ENCODE data around the gene SH3GL1.

SH3GL1 gene

DNA sequence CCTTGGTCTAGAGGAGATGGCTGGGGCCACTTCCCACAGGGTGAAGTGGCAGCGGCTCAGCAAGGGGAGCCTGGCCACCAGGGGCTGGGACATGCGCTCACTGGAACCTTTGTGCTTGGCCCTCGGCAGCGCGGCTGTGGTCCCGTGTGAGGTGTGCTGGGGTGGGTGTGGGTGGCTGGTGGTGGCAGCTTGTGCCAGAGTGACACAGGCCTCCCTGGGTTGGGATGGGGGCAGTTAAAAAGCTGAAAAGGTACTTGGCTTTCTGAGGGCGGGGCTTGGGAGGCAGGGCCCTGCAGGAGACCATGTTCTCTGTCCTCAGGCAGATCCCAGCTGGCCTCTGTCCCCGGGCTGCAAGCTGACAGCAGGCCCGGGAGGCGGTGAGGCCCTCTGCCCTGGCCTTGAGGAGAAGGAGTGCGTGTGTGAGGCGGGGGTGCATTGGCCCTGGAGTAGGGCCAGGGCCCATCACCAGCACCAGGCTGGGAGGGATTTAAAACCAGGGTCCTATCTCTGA is 39.7 kb downstream of the SH3GL1 start:
- Histone ChIP-seq H4K20me1 (ENCODE audit: insufficient read depth, low read length) (no peaks in the 10 kb centered on the region), H3K36me3 (ENCODE audit: insufficient read depth, low read length) (peaks cover 56% of the 10 kb centered on the region), H3K9ac (ENCODE audit: low read length) (no peak overlapping the region), H3F3A (ENCODE audit: insufficient read depth, low read length) (no peaks in the 10 kb centered on the region), H3K9me2 (ENCODE audit: low read depth, low read length) (no peaks in the 10 kb centered on the region), H3K27me3 (ENCODE audit: insufficient read depth, low read length) (no peaks in the 10 kb centered on the region), H3K27ac (ENCODE audit: low read depth, low read length, poor library complexity, severe bottlenecking) (no peak overlapping the region), H3K79me2 (ENCODE audit: insufficient read depth, low read length) (no peaks in the 10 kb centered on the region), H3K4me3 (ENCODE audit: low read depth, low read length, poor library complexity, severe bottlenecking) (no peak overlapping the region), H3K4me2 (ENCODE audit: low read length) (no peak overlapping the region), H3K4me1 (ENCODE audit: insufficient read depth, low read length, severe bottlenecking) (no peaks in the 10 kb centered on the region), H3K9me3 (ENCODE audit: low read length) (no peaks in the 10 kb centered on the region), H2AFZ (ENCODE audit: low read length) (no peak overlapping the region)
- TF ChIP-seq, protein P1, sequence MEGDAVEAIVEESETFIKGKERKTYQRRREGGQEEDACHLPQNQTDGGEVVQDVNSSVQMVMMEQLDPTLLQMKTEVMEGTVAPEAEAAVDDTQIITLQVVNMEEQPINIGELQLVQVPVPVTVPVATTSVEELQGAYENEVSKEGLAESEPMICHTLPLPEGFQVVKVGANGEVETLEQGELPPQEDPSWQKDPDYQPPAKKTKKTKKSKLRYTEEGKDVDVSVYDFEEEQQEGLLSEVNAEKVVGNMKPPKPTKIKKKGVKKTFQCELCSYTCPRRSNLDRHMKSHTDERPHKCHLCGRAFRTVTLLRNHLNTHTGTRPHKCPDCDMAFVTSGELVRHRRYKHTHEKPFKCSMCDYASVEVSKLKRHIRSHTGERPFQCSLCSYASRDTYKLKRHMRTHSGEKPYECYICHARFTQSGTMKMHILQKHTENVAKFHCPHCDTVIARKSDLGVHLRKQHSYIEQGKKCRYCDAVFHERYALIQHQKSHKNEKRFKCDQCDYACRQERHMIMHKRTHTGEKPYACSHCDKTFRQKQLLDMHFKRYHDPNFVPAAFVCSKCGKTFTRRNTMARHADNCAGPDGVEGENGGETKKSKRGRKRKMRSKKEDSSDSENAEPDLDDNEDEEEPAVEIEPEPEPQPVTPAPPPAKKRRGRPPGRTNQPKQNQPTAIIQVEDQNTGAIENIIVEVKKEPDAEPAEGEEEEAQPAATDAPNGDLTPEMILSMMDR (IDR thresholded peaks at IDR 0.05; ENCODE audit: low read length): no peak
- TF ChIP-seq EZH2 (IDR thresholded peaks at IDR 0.05; ENCODE audit: borderline replicate concordance, low read length): no peak

DNA sequence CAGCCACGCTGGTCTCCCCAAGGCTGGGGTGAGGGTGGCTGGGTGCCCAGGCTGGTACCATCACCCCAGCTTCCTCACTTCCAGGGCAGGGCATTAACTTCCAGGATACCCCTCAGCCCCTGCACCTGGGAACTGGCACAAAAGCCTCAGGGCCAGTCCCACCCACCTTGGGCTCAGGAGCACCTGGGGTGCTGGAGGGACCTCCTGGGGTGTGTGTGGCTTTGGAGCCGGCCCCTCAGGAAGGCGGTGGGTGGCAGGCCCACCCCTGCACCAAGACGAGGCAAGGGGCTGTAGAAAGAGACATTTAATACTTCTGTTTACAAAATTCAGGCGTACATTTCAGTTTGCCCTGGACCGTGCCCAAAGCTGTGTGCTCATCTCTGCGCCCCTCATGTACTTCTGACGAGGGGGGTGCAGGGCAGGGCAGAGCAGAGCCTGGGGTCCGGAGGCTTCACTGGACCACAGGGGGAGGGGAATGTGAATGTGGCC is 40.2 kb downstream of the SH3GL1 start:
- H3K9me3 ChIP-seq (ENCODE audit: low read length): no peaks in the 10 kb centered on the region
- H3K79me2 ChIP-seq (ENCODE audit: insufficient read depth, low read length): no peaks in the 10 kb centered on the region
- H3F3A ChIP-seq (ENCODE audit: insufficient read depth, low read length): no peaks in the 10 kb centered on the region
- no peaks in the 10 kb centered on the region for H4K20me1 ChIP-seq (ENCODE audit: insufficient read depth, low read length)
- no peak overlapping the region for H3K4me3 ChIP-seq (ENCODE audit: low read depth, low read length, poor library complexity, severe bottlenecking)
- TF ChIP-seq, protein P1 (IDR thresholded peaks at IDR 0.05; ENCODE audit: low read length): no peak
- no peak for TF ChIP-seq EZH2 (IDR thresholded peaks at IDR 0.05; ENCODE audit: borderline replicate concordance, low read length)
- H3K36me3 ChIP-seq (ENCODE audit: insufficient read depth, low read length): peaks cover 51% of the 10 kb centered on the region
- H3K27me3 ChIP-seq (ENCODE audit: insufficient read depth, low read length): no peaks in the 10 kb centered on the region
- no peaks in the 10 kb centered on the region for H3K4me1 ChIP-seq (ENCODE audit: insufficient read depth, low read length, severe bottlenecking)
- H3K4me2 ChIP-seq (ENCODE audit: low read length): no peak overlapping the region
- H2AFZ ChIP-seq (ENCODE audit: low read length): no peak overlapping the region
- no peak overlapping the region for H3K27ac ChIP-seq (ENCODE audit: low read depth, low read length, poor library complexity, severe bottlenecking)
- H3K9me2 ChIP-seq (ENCODE audit: low read depth, low read length): no peaks in the 10 kb centered on the region
- no peak overlapping the region for H3K9ac ChIP-seq (ENCODE audit: low read length)

DNA sequence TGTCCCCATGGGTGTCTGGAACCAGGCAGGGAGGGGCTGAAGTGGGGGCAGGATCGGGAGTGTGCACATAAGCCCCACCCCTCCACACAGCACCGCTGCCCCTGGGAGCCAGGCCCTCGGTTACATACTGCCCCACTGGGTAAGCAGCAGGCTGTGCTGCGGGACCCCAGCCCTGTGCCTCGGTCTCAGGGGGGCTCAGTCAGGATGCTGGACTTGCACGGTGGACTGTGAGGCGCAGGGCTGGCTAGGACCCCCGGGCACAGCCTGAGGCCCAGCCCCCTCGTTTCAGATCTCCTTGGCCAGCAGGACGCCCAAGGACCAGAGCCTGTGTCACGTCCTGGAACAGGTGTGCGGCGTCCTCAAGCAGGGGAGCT is 40.7 kb downstream of the SH3GL1 start:
- Histone ChIP-seq H3K4me2 (ENCODE audit: low read length) (no peak overlapping the region), H3K4me3 (ENCODE audit: low read depth, low read length, poor library complexity, severe bottlenecking) (no peak overlapping the region), H3K9me2 (ENCODE audit: low read depth, low read length) (no peaks in the 10 kb centered on the region), H3K4me1 (ENCODE audit: insufficient read depth, low read length, severe bottlenecking) (no peaks in the 10 kb centered on the region), H2AFZ (ENCODE audit: low read length) (no peak overlapping the region), H3K27ac (ENCODE audit: low read depth, low read length, poor library complexity, severe bottlenecking) (no peak overlapping the region), H3K36me3 (ENCODE audit: insufficient read depth, low read length) (peaks cover 48% of the 10 kb centered on the region), H4K20me1 (ENCODE audit: insufficient read depth, low read length) (no peaks in the 10 kb centered on the region), H3F3A (ENCODE audit: insufficient read depth, low read length) (no peaks in the 10 kb centered on the region), H3K9me3 (ENCODE audit: low read length) (no peaks in the 10 kb centered on the region), H3K27me3 (ENCODE audit: insufficient read depth, low read length) (no peaks in the 10 kb centered on the region), H3K9ac (ENCODE audit: low read length) (no peak overlapping the region), H3K79me2 (ENCODE audit: insufficient read depth, low read length) (no peaks in the 10 kb centered on the region)
- no peak for TF ChIP-seq EZH2 (IDR thresholded peaks at IDR 0.05; ENCODE audit: borderline replicate concordance, low read length)
- TF ChIP-seq, protein P1 (IDR thresholded peaks at IDR 0.05; ENCODE audit: low read length): no peak
